K562 (cell line): ENCODE results near the gene DEF6.

Experiments
- GATAD2B ChIP-seq: fragments of 450-650 bp; IDR thresholded peaks from 2 replicates; pipeline ENCODE4 v1.6.1; 2017; ENCODE audit warnings: mild to moderate bottlenecking, borderline replicate concordance
- PYGO2 ChIP-seq: fragments of 450-650 bp; IDR thresholded peaks from 2 replicates; pipeline ENCODE4 v1.6.1; 2016; ENCODE audit warnings: mild to moderate bottlenecking, missing genetic modification characterization, moderate library complexity, missing compliant biosample characterization
- SMARCB1 ChIP-seq: IDR thresholded peaks from 2 replicates; pipeline ENCODE4 v1.6.1; 2011; ENCODE audit warnings: improper control_type of control experiment, low read depth; ENCODE audit not compliant: insufficient read length
- SOX6 ChIP-seq: fragments of 450-650 bp; IDR thresholded peaks from 2 replicates; pipeline ENCODE4 v1.6.1; 2014; ENCODE audit warnings: mild to moderate bottlenecking
- TEAD4 ChIP-seq, 2 experiments: sonication (generic) in 1 of 2; formaldehyde crosslinking in 1 of 2; IDR thresholded peaks; 2 replicates each; pipeline versions ENCODE4 v1.6.1 to v1.8.0; 2012 to 2022; ENCODE audit warnings: borderline replicate concordance in 1 of 2, inconsistent platforms in 1 of 2, low read length in 1 of 2, mild to moderate bottlenecking in 1 of 2, missing genetic modification reagents in 1 of 2
- YY1 ChIP-seq, 3 experiments: IDR thresholded peaks; 2 replicates each; pipeline ENCODE4 v1.6.1; 2011; ENCODE audit warnings: low read length in 2 of 3, mild to moderate bottlenecking in 2 of 3, moderate library complexity in 2 of 3, borderline replicate concordance in 1 of 3, control low read depth in 1 of 3, low read depth in 1 of 3; ENCODE audit not compliant: insufficient read depth in 3 of 3, insufficient replicate concordance in 2 of 3, control insufficient read depth in 1 of 3, insufficient read length in 1 of 3; ENCODE audit errors: extremely low read depth in 1 of 3
- ZNF431 ChIP-seq: sonication (generic); formaldehyde crosslinking; IDR thresholded peaks from 2 replicates; pipeline ENCODE4 v1.8.0; 2022; ENCODE audit warnings: mild to moderate bottlenecking, missing genetic modification reagents
- ZNF830 ChIP-seq: fragments of 250-450 bp; sonication (Bioruptor Pico); IDR thresholded peaks from 2 replicates; pipeline ENCODE4 v1.5.0; 2021; ENCODE audit warnings: mild to moderate bottlenecking
- TF ChIP-seq, protein P1 (sequence below): sonication (generic); formaldehyde crosslinking; IDR thresholded peaks from 2 replicates; pipeline ENCODE4 v1.4.0; 2020; ENCODE audit warnings: mild to moderate bottlenecking, missing genetic modification reagents
- TF ChIP-seq, protein P2 (sequence below), 3 experiments: IDR thresholded peaks in 2 of 3; conservative IDR thresholded peaks in 1 of 3; 2 replicates each; pipeline ENCODE4 v1.5.1; 2011 to 2012; ENCODE audit warnings: low read length in 3 of 3, mild to moderate bottlenecking in 3 of 3, control low read depth in 2 of 3, improper control_type of control experiment in 1 of 3, inconsistent platforms in 1 of 3, low read depth in 1 of 3, mixed read lengths in 1 of 3, moderate library complexity in 1 of 3; ENCODE audit not compliant: insufficient read depth in 2 of 3
- TF ChIP-seq, protein P3 (sequence below): fragments of 450-650 bp; IDR thresholded peaks from 2 replicates; pipeline ENCODE4 v1.6.1; 2016; ENCODE audit warnings: mild to moderate bottlenecking

DNA sequence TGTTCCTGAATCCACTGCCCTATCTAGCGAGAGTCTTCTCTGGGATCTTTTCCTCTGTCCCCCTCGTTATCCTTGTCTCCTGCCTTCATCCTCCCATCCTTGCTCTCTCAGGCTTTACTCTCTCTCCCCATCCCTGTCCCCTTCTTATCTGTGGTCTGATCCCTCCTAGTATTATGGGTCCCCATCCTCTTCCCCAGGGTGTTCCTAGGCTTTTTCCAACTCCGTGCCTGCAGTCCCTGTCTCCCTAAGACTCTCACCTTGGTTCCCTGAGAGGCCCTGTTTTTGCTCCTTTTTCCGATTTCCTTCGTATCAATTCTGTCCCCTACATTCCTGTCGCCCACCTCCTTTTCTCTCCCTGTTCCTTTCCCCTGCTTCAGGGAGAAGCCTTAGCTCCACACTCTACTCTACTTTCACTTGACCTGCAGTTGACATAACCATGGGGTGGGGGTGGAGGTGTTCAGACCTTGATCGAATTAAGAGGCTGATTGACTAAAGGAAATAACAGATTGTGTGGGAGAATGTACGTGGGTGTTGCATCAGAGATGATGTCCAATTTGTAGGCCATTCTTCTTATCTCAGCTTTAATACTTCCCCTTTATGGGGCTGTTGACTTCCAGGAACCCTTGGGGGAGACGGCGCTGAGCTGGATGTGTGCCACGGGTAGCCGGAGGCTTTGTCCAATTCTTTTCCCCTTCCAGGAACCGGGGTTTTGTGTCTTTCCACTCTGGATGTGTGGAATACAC lies 45.6 kb downstream of the DEF6 start:
- TF ChIP-seq, protein P1, sequence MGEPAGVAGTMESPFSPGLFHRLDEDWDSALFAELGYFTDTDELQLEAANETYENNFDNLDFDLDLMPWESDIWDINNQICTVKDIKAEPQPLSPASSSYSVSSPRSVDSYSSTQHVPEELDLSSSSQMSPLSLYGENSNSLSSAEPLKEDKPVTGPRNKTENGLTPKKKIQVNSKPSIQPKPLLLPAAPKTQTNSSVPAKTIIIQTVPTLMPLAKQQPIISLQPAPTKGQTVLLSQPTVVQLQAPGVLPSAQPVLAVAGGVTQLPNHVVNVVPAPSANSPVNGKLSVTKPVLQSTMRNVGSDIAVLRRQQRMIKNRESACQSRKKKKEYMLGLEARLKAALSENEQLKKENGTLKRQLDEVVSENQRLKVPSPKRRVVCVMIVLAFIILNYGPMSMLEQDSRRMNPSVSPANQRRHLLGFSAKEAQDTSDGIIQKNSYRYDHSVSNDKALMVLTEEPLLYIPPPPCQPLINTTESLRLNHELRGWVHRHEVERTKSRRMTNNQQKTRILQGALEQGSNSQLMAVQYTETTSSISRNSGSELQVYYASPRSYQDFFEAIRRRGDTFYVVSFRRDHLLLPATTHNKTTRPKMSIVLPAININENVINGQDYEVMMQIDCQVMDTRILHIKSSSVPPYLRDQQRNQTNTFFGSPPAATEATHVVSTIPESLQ: no peak
- TF ChIP-seq PYGO2 (tag): peak; percentile 81
- TF ChIP-seq TEAD4 (IDR thresholded peaks at IDR 0.05; ENCODE audit: low read length): peak; percentile 81
- TF ChIP-seq TEAD4 (CRISPR knock-in tag; IDR thresholded peaks at IDR 0.05; ENCODE audit: borderline replicate concordance): no peak
- TF ChIP-seq ZNF431 (CRISPR knock-in tag): no peak; the same call in 1 of the 2 replicates
- no peak for TF ChIP-seq YY1 (IDR thresholded peaks at IDR 0.05; ENCODE audit: borderline replicate concordance in 1 of 3, control insufficient read depth in 1 of 3, extremely low read depth in 1 of 3, insufficient read depth in 3 of 3, insufficient read length in 1 of 3, insufficient replicate concordance in 2 of 3, low read depth in 1 of 3, low read length in 2 of 3)
- TF ChIP-seq, protein P2, sequence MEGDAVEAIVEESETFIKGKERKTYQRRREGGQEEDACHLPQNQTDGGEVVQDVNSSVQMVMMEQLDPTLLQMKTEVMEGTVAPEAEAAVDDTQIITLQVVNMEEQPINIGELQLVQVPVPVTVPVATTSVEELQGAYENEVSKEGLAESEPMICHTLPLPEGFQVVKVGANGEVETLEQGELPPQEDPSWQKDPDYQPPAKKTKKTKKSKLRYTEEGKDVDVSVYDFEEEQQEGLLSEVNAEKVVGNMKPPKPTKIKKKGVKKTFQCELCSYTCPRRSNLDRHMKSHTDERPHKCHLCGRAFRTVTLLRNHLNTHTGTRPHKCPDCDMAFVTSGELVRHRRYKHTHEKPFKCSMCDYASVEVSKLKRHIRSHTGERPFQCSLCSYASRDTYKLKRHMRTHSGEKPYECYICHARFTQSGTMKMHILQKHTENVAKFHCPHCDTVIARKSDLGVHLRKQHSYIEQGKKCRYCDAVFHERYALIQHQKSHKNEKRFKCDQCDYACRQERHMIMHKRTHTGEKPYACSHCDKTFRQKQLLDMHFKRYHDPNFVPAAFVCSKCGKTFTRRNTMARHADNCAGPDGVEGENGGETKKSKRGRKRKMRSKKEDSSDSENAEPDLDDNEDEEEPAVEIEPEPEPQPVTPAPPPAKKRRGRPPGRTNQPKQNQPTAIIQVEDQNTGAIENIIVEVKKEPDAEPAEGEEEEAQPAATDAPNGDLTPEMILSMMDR (IDR thresholded peaks at IDR 0.05 in 2 of 3, conservative IDR thresholded peaks at IDR 0.05 in 1 of 3; ENCODE audit: insufficient read depth in 2 of 3, low read depth in 1 of 3, low read length in 3 of 3): no peak
- no peak; the same call in 1 of the 2 replicates for TF ChIP-seq GATAD2B
- TF ChIP-seq, protein P3, sequence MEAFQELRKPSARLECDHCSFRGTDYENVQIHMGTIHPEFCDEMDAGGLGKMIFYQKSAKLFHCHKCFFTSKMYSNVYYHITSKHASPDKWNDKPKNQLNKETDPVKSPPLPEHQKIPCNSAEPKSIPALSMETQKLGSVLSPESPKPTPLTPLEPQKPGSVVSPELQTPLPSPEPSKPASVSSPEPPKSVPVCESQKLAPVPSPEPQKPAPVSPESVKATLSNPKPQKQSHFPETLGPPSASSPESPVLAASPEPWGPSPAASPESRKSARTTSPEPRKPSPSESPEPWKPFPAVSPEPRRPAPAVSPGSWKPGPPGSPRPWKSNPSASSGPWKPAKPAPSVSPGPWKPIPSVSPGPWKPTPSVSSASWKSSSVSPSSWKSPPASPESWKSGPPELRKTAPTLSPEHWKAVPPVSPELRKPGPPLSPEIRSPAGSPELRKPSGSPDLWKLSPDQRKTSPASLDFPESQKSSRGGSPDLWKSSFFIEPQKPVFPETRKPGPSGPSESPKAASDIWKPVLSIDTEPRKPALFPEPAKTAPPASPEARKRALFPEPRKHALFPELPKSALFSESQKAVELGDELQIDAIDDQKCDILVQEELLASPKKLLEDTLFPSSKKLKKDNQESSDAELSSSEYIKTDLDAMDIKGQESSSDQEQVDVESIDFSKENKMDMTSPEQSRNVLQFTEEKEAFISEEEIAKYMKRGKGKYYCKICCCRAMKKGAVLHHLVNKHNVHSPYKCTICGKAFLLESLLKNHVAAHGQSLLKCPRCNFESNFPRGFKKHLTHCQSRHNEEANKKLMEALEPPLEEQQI: no peak
- TF ChIP-seq SMARCB1: no peak
- peak; percentile 89 for TF ChIP-seq SOX6
- TF ChIP-seq ZNF830 (CRISPR knock-in tag): no peak
